C4-2B (cell line): ENCODE results near the gene CCDC141.

Experiments
- H3K27ac ChIP-seq: fragments of 450-650 bp; 2 replicates; pipeline ENCODE4 v1.5.1; 2017
- CTCF ChIP-seq: fragments of 450-650 bp; conservative IDR thresholded peaks from 2 replicates; pipeline ENCODE4 v1.5.1; 2017; ENCODE audit warnings: mild to moderate bottlenecking
- ZFX ChIP-seq: fragments of 450-650 bp; IDR thresholded peaks from 2 replicates; pipeline ENCODE4 v1.6.1; 2017

Gene CCDC141

GRCh38 chr2:178891265-178891958 lies 158.5 kb downstream of the CCDC141 start:
- H3K27ac ChIP-seq: no peak overlapping the region
- TF ChIP-seq ZFX: no peak
- TF ChIP-seq CTCF: peak; percentile 89

GRCh38 chr2:178886006-178886405 lies 163.9 kb downstream of the CCDC141 start:
- TF ChIP-seq ZFX (no peak), CTCF (no peak)
- H3K27ac ChIP-seq: no peak overlapping the region

GRCh38 chr2:178884440-178884839 lies 165.5 kb downstream of the CCDC141 start:
- no peak for TF ChIP-seq CTCF
- TF ChIP-seq ZFX: no peak
- H3K27ac ChIP-seq: no peak overlapping the region

GRCh38 chr2:178882666-178883440 lies 167.1 kb downstream of the CCDC141 start:
- H3K27ac ChIP-seq: no peak overlapping the region
- TF ChIP-seq CTCF: no peak
- no peak for TF ChIP-seq ZFX

GRCh38 chr2:178881075-178881474 lies 168.9 kb downstream of the CCDC141 start:
- TF ChIP-seq ZFX (no peak), CTCF (no peak)
- H3K27ac ChIP-seq: no peak overlapping the region

- TF ChIP-seq ZFX (no peak), CTCF (no peak)
- H3K27ac ChIP-seq: no peak overlapping the region
These were observed 169.7 kb downstream of the CCDC141 start for GRCh38 chr2:178880257-178880656.

- H3K27ac ChIP-seq: no peak overlapping the region
- TF ChIP-seq CTCF: no peak
- TF ChIP-seq ZFX: no peak
These were observed 172.1 kb downstream of the CCDC141 start for GRCh38 chr2:178877874-178878273.
